Measurements from ENCODE around the gene DSG1. TPM values are rescaled to one million over a fixed set of nuclear protein-coding genes. Genes with fewer than 3 reads are reported as not detected.

Gene DSG1
- total and polyA plus RNA-seq, 2 of the 13 experiments (the other 11 are each of a cell fraction or from before 2014, with no cell fraction given), result 0.04 TPM; not detected in 1

DNA sequence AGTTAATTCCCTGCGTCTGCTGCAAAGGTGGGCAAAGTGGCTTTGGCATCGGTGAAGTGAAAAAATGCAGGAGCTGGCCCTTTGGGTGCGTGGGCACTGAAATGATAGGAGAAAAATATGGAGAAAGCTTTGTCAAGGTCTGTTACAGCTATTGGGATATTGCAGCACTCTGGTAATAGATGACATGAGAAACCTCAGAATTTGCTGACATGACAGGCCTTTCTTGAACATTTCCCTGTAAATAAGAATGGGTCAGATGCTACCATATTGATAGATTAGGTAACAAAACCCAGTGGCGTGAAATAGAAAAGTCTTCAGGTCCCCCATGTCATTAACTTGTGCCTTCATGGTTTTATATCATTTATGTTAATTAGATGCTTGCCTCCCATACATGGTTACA lies 46.2 kb downstream of the DSG1 start:
- ATAC-seq, result no peak
- BruUV-seq (replicated peaks), result no TSS peak

DNA sequence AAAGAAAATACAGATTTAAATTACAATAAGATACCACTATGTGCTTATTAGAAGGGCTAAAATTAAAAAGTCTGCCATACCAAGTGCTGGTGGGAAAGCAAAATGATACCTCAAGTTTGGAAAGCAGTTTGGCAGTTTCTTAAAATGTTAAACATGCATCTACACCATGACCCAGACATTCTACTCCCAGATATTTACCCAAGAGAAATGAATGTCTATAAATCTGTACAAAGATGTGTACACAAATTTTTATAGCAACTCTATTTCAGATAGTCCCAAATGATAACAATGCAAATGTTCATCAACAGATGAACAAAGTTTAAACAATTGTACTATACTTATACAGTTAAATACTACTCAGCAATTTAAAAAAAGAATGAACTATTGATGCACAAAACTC lies 51.5 kb downstream of the DSG1 start:
- Histone ChIP-seq H3K4me2 (ENCODE audit: low read depth, low read length) (no peak overlapping the region), H3K79me2 (ENCODE audit: insufficient read depth, low read length) (no peaks in the 10 kb centered on the region), H4K20me1 (ENCODE audit: insufficient read depth, low read length) (no peaks in the 10 kb centered on the region), H2AFZ (ENCODE audit: low read length) (no peak overlapping the region), H3K4me3 (replicated peaks in 1 of 3; ENCODE audit: insufficient read depth in 1 of 3, low read depth in 2 of 3, low read length in 3 of 3) (no peak overlapping the region), H3K9ac (ENCODE audit: insufficient read depth, low read depth, low read length) (no peak overlapping the region), H3K27ac (ENCODE audit: extremely low read length, insufficient read depth, low read length) (no peak overlapping the region), H3K27me3 (ENCODE audit: control insufficient read depth in 1 of 2, insufficient read depth in 2 of 2, low read length in 2 of 2) (no peaks in the 10 kb centered on the region), H3K9me3 (ENCODE audit: low read length) (no peaks in the 10 kb centered on the region), H3K36me3 (replicated peaks in 1 of 2; ENCODE audit: control insufficient read depth in 1 of 2, insufficient read depth in 2 of 2, low read length in 2 of 2) (no peaks in the 10 kb centered on the region), H3K4me1 (ENCODE audit: insufficient read depth, low read length) (peaks cover 27% of the 10 kb centered on the region)
- ChIA-PET CTCF (ENCODE audit: low intra/inter-chr PET ratio, low total read pairs) (no interaction called here), POLR2A (no interaction called here)
- DNase-seq (ENCODE audit: low spot score) (no peak), ATAC-seq (no peak), FAIRE-seq (no peak)
- no TSS peak for BruUV-seq (replicated peaks)
- intact Hi-C loops (cut with micrococcal nuclease; ENCODE audit: unreplicated experiment), result no loop called here
- in situ Hi-C loops (cut with HindIII; ENCODE audit: extremely low pct_ligation_motif_present, low pct_unique_long_range_greater_than_20kb), result no loop called here
- TF ChIP-seq MXD4 (CRISPR knock-in tag; IDR thresholded peaks at IDR 0.05) (no peak), ZNF562 (CRISPR knock-in tag; IDR thresholded peaks at IDR 0.05; ENCODE audit: borderline replicate concordance) (no peak), ZNF772 (CRISPR knock-in tag; IDR thresholded peaks at IDR 0.05) (no peak), ZFP41 (CRISPR knock-in tag; IDR thresholded peaks at IDR 0.05; ENCODE audit: borderline replicate concordance) (no peak), SMAD3 (CRISPR knock-in tag; IDR thresholded peaks at IDR 0.05) (no peak), ZNF234 (CRISPR knock-in tag; conservative IDR thresholded peaks at IDR 0.05) (no peak), ZNF724P (CRISPR knock-in tag; IDR thresholded peaks at IDR 0.05; ENCODE audit: borderline replicate concordance) (no peak)
- TF ChIP-seq, protein P1, sequence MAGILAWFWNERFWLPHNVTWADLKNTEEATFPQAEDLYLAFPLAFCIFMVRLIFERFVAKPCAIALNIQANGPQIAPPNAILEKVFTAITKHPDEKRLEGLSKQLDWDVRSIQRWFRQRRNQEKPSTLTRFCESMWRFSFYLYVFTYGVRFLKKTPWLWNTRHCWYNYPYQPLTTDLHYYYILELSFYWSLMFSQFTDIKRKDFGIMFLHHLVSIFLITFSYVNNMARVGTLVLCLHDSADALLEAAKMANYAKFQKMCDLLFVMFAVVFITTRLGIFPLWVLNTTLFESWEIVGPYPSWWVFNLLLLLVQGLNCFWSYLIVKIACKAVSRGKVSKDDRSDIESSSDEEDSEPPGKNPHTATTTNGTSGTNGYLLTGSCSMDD (CRISPR knock-in tag; IDR thresholded peaks at IDR 0.05), result no peak
- TF ChIP-seq, protein P2, sequence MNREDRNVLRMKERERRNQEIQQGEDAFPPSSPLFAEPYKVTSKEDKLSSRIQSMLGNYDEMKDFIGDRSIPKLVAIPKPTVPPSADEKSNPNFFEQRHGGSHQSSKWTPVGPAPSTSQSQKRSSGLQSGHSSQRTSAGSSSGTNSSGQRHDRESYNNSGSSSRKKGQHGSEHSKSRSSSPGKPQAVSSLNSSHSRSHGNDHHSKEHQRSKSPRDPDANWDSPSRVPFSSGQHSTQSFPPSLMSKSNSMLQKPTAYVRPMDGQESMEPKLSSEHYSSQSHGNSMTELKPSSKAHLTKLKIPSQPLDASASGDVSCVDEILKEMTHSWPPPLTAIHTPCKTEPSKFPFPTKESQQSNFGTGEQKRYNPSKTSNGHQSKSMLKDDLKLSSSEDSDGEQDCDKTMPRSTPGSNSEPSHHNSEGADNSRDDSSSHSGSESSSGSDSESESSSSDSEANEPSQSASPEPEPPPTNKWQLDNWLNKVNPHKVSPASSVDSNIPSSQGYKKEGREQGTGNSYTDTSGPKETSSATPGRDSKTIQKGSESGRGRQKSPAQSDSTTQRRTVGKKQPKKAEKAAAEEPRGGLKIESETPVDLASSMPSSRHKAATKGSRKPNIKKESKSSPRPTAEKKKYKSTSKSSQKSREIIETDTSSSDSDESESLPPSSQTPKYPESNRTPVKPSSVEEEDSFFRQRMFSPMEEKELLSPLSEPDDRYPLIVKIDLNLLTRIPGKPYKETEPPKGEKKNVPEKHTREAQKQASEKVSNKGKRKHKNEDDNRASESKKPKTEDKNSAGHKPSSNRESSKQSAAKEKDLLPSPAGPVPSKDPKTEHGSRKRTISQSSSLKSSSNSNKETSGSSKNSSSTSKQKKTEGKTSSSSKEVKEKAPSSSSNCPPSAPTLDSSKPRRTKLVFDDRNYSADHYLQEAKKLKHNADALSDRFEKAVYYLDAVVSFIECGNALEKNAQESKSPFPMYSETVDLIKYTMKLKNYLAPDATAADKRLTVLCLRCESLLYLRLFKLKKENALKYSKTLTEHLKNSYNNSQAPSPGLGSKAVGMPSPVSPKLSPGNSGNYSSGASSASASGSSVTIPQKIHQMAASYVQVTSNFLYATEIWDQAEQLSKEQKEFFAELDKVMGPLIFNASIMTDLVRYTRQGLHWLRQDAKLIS (CRISPR knock-in tag; IDR thresholded peaks at IDR 0.05), result no peak

More for the DNA sequence above, 46.2 kb downstream of the DSG1 start:
- POLR2A ChIA-PET, result no interaction called here
- intact Hi-C loops (cut with micrococcal nuclease; ENCODE audit: unreplicated experiment) (no loop called here), in situ Hi-C loops (cut with HindIII; ENCODE audit: extremely low pct_ligation_motif_present, low pct_unique_long_range_greater_than_20kb) (no loop called here)
- Histone ChIP-seq H3K9ac (ENCODE audit: insufficient read depth, low read depth, low read length) (no peak overlapping the region), H3K9me3 (ENCODE audit: low read length) (peaks cover 8% of the 10 kb centered on the region; the same call in 1 of the 2 replicates), H3K27ac (ENCODE audit: extremely low read length, insufficient read depth, low read length) (no peak overlapping the region), H3K4me2 (ENCODE audit: low read depth, low read length) (no peak overlapping the region), H2AFZ (ENCODE audit: low read length) (no peak overlapping the region), H3K4me1 (ENCODE audit: insufficient read depth, low read length) (no peaks in the 10 kb centered on the region), H3K79me2 (ENCODE audit: insufficient read depth, low read length) (no peaks in the 10 kb centered on the region), H3K36me3 (replicated peaks in 1 of 2; ENCODE audit: control insufficient read depth in 1 of 2, insufficient read depth in 2 of 2, low read length in 2 of 2) (no peaks in the 10 kb centered on the region), H4K20me1 (ENCODE audit: insufficient read depth, low read length) (no peaks in the 10 kb centered on the region), H3K4me3 (replicated peaks in 1 of 3; ENCODE audit: insufficient read depth in 1 of 3, low read depth in 2 of 3, low read length in 3 of 3) (no peak overlapping the region), H3K27me3 (ENCODE audit: control insufficient read depth in 1 of 2, insufficient read depth in 2 of 2, low read length in 2 of 2) (no peaks in the 10 kb centered on the region)
- DNase-seq (ENCODE audit: low spot score), result no peak
- WGBS (ENCODE audit: low lambda C conversion rate), result 50% methylated on average over 4 of the region's 4 CpGs
- TF ChIP-seq MAFK (conservative IDR thresholded peaks at IDR 0.05 in 1 of 2, IDR thresholded peaks at IDR 0.05 in 1 of 2; ENCODE audit: low read length in 2 of 2), result peak; percentile 62 to 78
- TF ChIP-seq, protein P3, sequence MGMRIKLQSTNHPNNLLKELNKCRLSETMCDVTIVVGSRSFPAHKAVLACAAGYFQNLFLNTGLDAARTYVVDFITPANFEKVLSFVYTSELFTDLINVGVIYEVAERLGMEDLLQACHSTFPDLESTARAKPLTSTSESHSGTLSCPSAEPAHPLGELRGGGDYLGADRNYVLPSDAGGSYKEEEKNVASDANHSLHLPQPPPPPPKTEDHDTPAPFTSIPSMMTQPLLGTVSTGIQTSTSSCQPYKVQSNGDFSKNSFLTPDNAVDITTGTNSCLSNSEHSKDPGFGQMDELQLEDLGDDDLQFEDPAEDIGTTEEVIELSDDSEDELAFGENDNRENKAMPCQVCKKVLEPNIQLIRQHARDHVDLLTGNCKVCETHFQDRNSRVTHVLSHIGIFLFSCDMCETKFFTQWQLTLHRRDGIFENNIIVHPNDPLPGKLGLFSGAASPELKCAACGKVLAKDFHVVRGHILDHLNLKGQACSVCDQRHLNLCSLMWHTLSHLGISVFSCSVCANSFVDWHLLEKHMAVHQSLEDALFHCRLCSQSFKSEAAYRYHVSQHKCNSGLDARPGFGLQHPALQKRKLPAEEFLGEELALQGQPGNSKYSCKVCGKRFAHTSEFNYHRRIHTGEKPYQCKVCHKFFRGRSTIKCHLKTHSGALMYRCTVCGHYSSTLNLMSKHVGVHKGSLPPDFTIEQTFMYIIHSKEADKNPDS (CRISPR knock-in tag; IDR thresholded peaks at IDR 0.05), result no peak
- peak; percentile 72 for TF ChIP-seq MAFF (IDR thresholded peaks at IDR 0.05; ENCODE audit: low read depth, low read length)
- no peak for FAIRE-seq
- CTCF ChIA-PET (ENCODE audit: low intra/inter-chr PET ratio, low total read pairs), result no interaction called here
